HG03439 (cell line): ENCODE results near the gene MMEL1.
"Not testable (repeated sequence)": the region's sequence is repeated elsewhere in the genome, so short reads cannot be mapped to it uniquely, and the experiment has no call there.

Source experiments
- ATAC-seq: cut with Tn5 transposase; IDR thresholded peaks from one replicate; pipeline ENCODE4 v1.9.1; 2021; ENCODE audit warnings: mild to moderate bottlenecking, moderate library complexity; ENCODE audit not compliant: unreplicated experiment

Gene MMEL1, protein sequence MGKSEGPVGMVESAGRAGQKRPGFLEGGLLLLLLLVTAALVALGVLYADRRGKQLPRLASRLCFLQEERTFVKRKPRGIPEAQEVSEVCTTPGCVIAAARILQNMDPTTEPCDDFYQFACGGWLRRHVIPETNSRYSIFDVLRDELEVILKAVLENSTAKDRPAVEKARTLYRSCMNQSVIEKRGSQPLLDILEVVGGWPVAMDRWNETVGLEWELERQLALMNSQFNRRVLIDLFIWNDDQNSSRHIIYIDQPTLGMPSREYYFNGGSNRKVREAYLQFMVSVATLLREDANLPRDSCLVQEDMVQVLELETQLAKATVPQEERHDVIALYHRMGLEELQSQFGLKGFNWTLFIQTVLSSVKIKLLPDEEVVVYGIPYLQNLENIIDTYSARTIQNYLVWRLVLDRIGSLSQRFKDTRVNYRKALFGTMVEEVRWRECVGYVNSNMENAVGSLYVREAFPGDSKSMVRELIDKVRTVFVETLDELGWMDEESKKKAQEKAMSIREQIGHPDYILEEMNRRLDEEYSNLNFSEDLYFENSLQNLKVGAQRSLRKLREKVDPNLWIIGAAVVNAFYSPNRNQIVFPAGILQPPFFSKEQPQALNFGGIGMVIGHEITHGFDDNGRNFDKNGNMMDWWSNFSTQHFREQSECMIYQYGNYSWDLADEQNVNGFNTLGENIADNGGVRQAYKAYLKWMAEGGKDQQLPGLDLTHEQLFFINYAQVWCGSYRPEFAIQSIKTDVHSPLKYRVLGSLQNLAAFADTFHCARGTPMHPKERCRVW

DNA sequence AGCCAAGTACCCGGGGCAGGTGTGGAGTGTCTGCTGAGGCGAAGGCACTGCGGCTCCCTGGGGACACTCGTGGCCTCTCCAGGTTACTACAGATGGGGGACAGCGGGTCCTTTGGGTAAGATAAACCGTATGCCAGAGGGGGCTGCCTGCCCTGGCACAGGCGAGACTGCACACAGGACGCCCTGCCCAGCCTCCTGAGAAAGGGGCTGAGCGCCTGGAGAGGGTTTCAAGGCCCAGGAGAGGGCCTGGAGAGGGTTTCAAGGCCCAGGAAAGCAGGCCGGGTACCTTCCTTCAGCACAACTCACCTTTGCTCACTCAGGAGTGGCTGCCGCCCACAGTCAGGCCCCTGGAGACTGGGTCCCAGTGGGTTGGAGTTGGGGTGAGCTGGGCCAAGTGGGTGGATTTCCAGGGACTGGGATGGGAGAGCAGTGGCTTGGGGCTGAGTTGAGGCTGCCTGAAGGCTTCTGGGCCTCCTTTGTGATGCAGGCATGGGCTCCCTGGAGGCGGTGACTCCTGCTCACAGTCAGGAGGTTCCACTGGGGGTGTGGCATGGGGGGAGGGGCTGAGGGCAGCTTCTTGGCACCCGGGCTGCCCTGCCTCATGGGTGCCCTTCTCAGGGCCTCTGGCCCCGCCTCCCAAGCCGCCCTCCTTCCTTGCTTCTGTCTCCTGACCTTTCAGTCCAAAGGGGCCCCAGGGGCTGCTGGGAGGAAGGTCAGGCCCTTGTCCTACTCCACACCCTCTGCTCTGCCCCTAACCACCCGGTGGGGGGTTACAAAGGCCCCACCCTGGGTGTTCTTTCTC is at the start of gene MMEL1:
Gene MMEL1 (minus strand): TSS at position 456 of the 801 bp plus-strand sequence. CDS start 3,532 bp downstream, outside the sequence.
- no peak for ATAC-seq

GRCh38 chr1:2676726-2677125 is 43.9 kb upstream of the MMEL1 start:
- not testable (repeated sequence) for ATAC-seq

DNA sequence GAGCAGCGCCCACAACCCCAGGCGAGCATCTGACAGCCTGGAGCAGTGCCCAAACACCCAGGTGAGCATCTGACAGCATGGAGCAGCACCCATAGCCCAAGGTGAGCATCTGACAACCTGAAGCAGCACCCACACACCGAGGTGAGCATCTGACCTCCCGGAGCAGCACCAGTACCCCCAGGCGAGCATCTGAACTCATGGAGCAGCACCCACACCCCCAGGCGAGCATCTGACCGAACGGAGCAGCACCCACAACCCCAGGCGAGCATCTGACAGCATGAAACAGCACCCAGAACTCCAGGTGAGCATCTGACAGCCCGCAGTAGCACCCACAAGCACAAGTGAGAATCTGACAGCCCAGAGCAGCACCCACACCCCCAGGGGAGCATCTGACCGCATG is 38.8 kb upstream of the MMEL1 start:
- not testable (repeated sequence) for ATAC-seq

GRCh38 chr1:2659806-2660205 is 27.0 kb upstream of the MMEL1 start:
- ATAC-seq, result not testable (repeated sequence)

GRCh38 chr1:2657909-2658308 is 25.1 kb upstream of the MMEL1 start:
- not testable (repeated sequence) for ATAC-seq

GRCh38 chr1:2657124-2657523 is 24.3 kb upstream of the MMEL1 start:
- not testable (repeated sequence) for ATAC-seq

- ATAC-seq, result not testable (repeated sequence)
Measured at GRCh38 chr1:2655598-2656434, 23.0 kb upstream of the MMEL1 start.

- ATAC-seq, result not testable (repeated sequence)
Measured at GRCh38 chr1:2654443-2654948, 21.7 kb upstream of the MMEL1 start.

DNA sequence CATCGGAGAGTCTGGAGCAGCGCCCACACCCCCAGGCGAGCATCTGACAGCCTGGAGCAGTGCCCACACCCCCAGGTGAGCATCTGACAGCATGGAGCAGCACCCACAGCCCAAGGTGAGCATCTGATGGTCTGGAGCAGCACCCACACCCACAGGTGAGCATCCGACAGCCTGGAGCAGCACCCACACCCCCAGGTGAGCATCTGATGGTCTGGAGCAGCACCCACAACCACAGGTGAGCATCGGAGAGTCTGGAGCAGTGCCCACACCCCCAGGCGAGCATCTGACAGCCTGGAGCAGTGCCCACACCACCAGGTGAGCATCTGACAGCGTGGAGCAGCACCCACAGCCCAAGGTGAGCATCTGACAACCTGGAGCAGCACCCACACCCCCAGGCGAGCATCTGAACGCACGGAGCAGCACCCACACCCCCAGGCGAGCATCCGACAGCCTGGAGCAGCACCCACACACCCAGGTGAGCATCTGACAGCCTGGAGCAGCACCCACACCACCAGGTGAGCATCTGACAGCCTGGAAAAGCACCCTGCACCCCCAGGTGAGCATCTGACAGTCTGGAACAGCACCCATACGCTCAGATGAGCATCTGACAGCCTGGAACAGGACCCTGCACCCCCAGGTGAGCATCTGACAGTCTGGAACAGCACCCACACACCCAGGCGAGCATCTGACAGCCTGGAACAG is 21.1 kb upstream of the MMEL1 start:
- ATAC-seq, result not testable (repeated sequence)

GRCh38 chr1:2652926-2653571 is 20.2 kb upstream of the MMEL1 start:
- not testable (repeated sequence) for ATAC-seq

- ATAC-seq, result not testable (repeated sequence)
Measured at GRCh38 chr1:2652152-2652925, 19.5 kb upstream of the MMEL1 start.

DNA sequence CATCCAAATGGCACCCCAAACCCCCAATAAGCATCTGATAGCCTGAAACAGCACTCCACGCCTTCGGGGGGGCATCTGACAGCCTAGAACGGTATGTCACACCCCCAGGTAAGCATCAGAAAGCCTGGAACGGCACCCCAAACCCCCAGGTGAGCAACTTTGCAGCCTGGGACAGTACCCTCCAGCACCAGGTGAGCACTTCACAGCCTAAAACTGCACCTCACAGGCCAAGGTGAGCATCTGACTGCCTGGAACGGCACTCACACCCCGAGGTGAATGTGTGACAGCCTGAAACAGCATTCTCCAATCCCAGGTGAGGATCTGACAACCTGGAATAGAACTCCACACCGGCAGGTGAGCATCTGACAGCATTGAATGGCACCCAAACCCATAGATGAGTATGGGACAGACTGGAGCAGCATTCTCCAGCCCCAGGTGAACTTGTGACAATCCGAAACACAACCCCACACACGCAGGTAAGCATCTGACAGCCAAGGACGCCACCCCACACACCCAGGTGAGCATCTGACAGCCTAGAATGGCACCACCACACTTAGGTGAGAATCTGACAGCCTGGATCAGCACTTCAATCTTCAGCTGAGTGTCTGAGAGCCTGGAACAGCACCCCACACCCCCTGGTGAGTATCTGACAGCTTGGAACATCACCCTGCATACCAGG is 18.3 kb upstream of the MMEL1 start:
- ATAC-seq, result no peak

DNA sequence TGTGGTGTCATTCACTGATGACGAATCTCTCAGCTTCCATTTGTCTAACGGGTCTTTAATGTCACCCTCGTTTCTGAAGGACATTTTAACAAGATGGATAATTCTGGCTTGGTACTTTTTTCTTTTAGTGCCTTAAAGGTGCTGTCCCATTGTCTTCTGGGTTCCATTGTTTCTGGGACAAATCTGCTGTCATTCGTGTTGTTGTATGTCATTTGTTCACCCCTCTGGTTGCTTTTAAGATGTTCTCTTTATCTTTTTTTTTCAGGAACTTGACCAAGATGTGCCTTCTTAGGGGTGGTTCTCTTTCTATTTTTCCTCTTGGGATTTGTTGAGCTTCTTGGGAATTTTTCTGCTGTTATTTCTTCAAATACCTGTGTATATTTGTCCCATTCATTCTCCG is 14.0 kb upstream of the MMEL1 start:
- no peak for ATAC-seq

DNA sequence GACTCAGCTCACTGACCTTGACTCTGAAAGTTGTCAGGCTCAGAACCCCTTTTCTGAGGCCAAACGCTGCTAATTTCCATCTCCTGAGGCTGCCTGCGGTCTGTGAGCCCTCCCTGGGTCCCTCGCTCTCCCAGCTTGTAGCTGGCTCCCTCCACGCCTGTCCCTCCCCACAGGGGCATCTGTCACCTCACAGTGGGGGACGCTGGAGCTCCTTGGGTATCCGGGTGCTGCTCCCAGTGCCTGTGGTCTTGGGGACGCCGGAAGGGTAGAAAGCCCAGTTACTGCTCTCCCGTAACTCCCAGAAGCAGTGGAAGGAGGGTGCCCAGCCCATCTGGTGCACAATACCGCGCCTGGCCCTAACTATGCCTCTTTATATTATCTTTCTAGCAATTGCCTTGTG is 13.0 kb upstream of the MMEL1 start:
- ATAC-seq, result no peak

DNA sequence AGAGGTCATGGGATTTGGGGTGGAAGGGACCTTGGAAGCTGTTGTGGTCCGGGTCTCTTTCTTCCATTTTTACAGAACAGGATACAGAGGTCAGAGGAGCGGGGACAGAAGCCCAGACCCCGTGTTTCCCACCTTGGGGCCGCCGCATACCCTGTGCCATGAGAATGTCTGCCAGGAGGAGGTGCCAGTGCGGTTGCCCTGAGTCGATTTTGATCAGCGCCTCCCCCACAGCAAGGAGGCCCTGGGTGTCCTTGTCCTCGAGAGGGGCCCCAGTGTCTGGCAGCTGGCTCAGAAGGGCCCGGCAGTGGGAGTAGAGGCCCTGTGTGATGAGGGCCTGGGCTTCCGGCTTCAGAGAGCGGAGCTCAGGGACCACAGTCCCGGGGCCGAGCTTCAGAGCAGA is 12.3 kb upstream of the MMEL1 start:
- no peak for ATAC-seq

- ATAC-seq, result no peak
Measured at GRCh38 chr1:2644591-2645101, 11.8 kb upstream of the MMEL1 start.

- no peak for ATAC-seq
Measured at GRCh38 chr1:2644171-2644570, 11.4 kb upstream of the MMEL1 start.
